GM19193 (cell line): Measurements from ENCODE around the gene USP32.

Experiments used
- POLR2A ChIP-seq: IDR thresholded peaks from 4 replicates; pipeline ENCODE4 v1.6.1; 2011; ENCODE audit not compliant: insufficient read depth, insufficient read length; ENCODE audit errors: extremely low read depth

Gene USP32

DNA sequence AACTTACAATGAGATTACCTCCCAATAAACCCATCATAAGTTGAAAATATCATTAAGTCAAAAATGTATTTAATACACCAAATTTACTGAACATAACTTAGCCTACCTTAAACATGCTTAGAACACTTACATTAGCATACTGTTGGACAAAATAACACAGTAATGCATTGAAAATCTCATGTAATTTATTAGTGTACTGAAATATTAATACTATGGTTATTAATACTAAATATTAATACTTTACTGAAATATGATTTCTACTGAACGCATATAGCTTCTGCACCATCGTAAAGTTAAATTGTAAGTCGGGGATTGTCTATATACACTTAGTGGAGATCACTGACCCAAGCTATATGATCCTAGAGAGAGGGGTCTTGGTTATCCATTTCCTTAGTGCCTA lies 4.3 kb downstream of the USP32 start:
- TF ChIP-seq POLR2A, result no peak

DNA sequence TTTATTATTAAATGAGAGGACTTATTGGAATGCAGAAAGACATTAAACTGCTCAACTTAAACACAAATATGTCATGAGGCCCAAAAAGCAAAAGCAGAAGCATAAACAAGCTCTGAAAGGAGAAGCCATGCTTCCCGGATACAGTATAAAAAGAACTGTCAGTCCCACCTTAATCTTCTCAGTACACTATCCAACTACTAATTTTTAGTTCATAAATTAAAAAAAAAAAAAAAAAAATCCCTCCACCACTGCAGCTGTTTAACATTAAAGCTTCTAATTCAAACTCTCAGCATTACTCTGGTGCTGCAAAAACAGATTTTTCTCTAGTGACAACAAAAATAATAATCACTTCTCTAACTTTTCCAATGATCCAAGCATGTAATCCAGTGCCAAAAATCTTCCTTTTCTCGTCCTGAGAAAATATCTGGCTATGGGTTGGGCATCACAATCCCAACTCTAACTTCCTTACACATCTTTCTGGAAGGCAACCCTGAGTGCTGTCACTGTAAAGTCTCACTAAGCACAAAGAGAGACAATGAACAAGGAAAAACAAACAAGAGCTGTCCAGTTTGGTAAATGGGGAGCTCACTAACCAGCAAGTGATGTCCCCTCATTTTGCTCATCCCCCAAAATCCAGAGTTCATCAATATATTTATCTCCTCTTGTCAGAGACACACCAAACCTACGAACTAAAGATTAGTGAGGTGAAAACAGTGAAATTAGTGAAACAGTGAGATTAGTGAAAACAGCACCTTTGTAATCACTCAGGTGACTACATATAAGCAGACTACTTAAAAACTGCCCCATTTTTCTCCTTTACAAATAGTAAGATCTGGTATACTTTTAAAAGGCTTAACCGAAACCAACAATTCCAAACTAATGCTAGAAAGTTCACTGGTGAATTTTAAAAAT lies 5.5 kb downstream of the USP32 start:
- TF ChIP-seq POLR2A, result no peak

GRCh38 chr17:60383379-60383778 lies 8.6 kb downstream of the USP32 start:
- TF ChIP-seq POLR2A, result no peak

DNA sequence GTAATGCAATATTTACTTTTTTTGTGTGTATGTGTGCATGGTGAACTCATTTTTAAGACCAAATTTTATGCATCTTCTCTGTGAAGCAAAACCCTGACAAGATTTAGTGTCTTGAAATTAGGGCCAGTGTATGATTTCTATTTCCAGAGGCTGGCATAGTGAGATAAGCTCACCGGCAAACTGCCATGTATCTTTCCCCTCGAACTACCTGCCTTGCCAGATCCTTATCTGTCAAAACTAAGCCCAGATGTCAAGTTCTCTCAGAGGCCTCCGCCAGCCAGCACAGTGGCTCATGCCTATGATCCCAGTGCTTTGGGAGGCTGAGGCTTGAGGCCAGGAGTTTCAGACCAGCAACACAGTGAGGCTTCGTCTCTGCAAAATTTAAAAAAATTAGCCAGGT lies 10.0 kb downstream of the USP32 start:
- TF ChIP-seq POLR2A, result no peak

GRCh38 chr17:60372790-60373483 lies 19.0 kb downstream of the USP32 start:
- TF ChIP-seq POLR2A, result no peak

DNA sequence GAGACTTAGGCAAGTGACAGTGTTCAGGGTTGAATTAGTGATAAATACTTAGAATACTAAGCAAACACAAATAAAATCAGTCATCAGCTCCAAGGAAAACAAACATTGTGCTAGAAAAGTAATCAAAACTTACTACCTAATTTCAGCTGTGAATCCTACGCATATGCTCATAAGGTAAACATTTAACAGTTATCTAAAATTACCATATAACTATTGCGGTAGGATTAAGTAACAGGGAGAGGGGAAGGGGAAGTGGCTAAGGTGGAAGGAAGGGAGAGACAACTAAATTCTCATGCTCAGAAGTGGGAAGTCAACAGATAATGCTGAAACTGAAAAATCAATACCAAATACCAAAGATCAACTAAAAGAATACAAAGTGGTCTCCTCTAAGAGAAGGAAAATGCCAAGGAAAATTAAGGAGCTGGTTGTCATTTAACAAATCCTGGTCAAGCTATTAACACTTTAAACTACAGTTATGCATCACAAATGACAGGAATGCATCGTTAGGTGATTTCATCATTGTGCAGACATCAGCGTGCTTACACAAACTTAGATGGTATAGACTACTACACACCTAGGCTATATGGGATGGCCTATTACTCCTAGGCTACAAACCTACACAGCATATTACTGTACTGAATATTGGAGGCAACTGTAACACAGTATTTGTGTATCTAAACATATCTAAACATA lies 20.0 kb downstream of the USP32 start:
- no peak for TF ChIP-seq POLR2A

GRCh38 chr17:60371416-60371815 lies 20.5 kb downstream of the USP32 start:
- TF ChIP-seq POLR2A, result no peak

GRCh38 chr17:60369727-60370126 lies 22.2 kb downstream of the USP32 start:
- TF ChIP-seq POLR2A, result no peak

- TF ChIP-seq POLR2A, result no peak
These were observed 28.1 kb downstream of the USP32 start for GRCh38 chr17:60363700-60364405.

GRCh38 chr17:60362329-60362728 lies 29.6 kb downstream of the USP32 start:
- TF ChIP-seq POLR2A, result no peak

DNA sequence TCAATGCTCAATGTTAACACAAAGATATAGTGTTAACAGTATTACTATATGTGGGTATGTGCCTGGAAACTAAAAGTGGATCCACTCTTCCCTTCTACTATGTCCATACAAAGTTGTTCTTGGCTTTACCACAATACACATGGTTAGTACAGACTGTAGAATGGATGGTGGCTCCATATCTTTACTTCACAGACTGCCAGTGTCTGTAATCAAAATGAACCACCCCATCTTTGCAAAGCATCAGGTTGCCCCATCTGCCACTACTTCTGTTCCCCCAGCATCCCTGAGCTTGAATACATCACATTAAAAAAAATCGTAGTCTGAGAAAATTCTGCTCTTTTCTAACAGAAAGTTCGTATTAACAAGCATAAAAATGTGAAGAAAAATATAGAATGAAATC lies 30.0 kb downstream of the USP32 start:
- no peak for TF ChIP-seq POLR2A

DNA sequence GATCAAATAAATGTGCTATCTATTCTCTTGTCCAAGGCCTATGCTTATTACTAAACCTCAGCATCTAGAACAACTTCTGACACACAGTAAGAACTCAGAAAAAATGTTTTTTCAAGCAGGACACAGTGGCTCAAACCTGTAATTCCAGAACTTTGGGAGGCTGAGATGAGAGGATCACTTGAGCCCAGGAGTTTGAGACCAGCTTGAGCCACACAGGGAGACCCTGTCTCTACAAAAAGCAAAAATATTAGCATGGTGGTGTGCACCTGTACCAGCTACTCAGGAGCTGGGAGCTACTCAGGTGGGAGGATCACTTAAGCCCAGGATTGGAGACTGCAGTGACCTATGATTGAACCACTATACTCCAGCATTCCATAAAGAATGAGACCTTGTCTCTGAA lies 32.5 kb downstream of the USP32 start:
- TF ChIP-seq POLR2A, result no peak

DNA sequence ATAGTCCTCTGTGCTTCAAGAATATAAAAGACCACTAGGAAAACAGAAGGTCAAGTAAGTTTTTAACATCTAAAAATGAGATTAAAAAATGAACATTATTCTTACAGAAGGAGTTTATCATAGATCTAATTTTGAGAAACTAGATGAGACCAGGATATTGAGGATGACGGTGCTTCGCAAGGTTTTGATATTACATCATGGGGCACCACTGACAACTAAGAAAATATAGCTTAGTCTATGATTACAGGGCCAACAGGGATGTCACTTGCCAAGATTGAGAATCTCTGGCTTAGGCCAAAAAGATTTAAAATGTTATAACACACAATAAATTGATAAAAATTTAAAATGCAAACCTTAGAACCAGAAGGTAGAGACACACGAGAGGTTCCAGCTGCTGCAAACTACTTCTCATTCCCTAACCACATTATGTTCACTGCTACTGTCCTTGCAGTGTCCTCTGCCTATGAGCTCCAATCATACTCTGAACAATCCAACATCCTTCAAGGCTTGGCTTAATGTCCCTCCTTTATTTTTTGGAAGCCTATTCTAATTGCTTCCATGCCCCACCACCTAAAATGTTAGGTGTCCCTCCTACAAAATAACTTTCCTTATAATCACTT lies 33.2 kb downstream of the USP32 start:
- TF ChIP-seq POLR2A, result no peak

DNA sequence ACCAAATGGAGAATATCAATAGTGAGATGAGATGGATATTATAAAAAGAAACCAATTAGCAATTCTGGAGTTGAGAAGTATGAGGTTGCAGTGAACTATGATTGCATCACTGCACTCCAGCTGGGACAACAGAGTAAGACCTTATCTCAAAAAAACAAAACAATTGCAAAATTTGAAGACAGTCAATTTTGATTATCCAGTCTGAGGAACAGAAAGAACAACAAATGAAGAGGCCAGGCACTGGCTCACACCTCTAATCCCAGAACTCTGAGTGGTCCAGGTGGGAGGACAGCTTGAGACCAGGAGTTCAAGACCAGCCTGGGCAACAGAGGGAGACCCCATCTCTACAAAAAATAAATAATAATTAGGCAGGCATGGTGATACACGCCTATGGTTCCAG lies 35.0 kb downstream of the USP32 start:
- TF ChIP-seq POLR2A, result no peak
